Measurements from ENCODE around the gene GPM6B.

Gene GPM6B

GRCh38 chrX:13816643-13817627 is at the start of gene GPM6B:
Gene GPM6B (minus strand): TSS chrX:13817093. CDS start chrX:13816904, 189 bp downstream.
- no peak for DNase-seq (ENCODE audit: low read depth in 2 of 3, low spot score in 2 of 3)

GRCh38 chrX:13864264-13864663 is 47.4 kb upstream of the GPM6B start:
- no peak for DNase-seq (ENCODE audit: low read depth in 2 of 3, low spot score in 2 of 3)

- no peak for DNase-seq (ENCODE audit: low read depth in 2 of 3, low spot score in 2 of 3)
These were observed 46.4 kb upstream of the GPM6B start for GRCh38 chrX:13863324-13863723.

- DNase-seq (ENCODE audit: low read depth in 2 of 3, low spot score in 2 of 3) = no peak
These were observed 42.8 kb upstream of the GPM6B start for GRCh38 chrX:13859724-13860123.

- no peak for DNase-seq (ENCODE audit: low read depth in 2 of 3, low spot score in 2 of 3)
These were observed 40.9 kb upstream of the GPM6B start for GRCh38 chrX:13857804-13858203.

- no peak for DNase-seq (ENCODE audit: low read depth in 2 of 3, low spot score in 2 of 3)
These were observed 39.0 kb upstream of the GPM6B start for GRCh38 chrX:13855689-13856450.

- DNase-seq (ENCODE audit: low read depth in 2 of 3, low spot score in 2 of 3) = no peak
These were observed 37.1 kb upstream of the GPM6B start for GRCh38 chrX:13854003-13854402.

- DNase-seq (ENCODE audit: low read depth in 2 of 3, low spot score in 2 of 3) = no peak
These were observed 35.3 kb upstream of the GPM6B start for GRCh38 chrX:13852001-13852695.

- DNase-seq (ENCODE audit: low read depth in 2 of 3, low spot score in 2 of 3) = no peak
These were observed 29.0 kb upstream of the GPM6B start for GRCh38 chrX:13845721-13846378.

GRCh38 chrX:13843150-13843721 is 26.3 kb upstream of the GPM6B start:
- no peak for DNase-seq (ENCODE audit: low read depth in 2 of 3, low spot score in 2 of 3)

GRCh38 chrX:13840121-13840520 is 23.2 kb upstream of the GPM6B start:
- no peak for DNase-seq (ENCODE audit: low read depth in 2 of 3, low spot score in 2 of 3)

GRCh38 chrX:13837290-13837745 is 20.4 kb upstream of the GPM6B start:
- DNase-seq (ENCODE audit: low read depth in 2 of 3, low spot score in 2 of 3) = no peak

GRCh38 chrX:13836575-13836974 is 19.7 kb upstream of the GPM6B start:
- DNase-seq (ENCODE audit: low read depth in 2 of 3, low spot score in 2 of 3) = no peak

- no peak for DNase-seq (ENCODE audit: low read depth in 2 of 3, low spot score in 2 of 3)
These were observed 18.9 kb upstream of the GPM6B start for GRCh38 chrX:13835825-13836224.

GRCh38 chrX:13834355-13834754 is 17.5 kb upstream of the GPM6B start:
- DNase-seq (ENCODE audit: low read depth in 2 of 3, low spot score in 2 of 3) = no peak

GRCh38 chrX:13829983-13830382 is 13.1 kb upstream of the GPM6B start:
- DNase-seq (ENCODE audit: low read depth in 2 of 3, low spot score in 2 of 3) = no peak

- DNase-seq (ENCODE audit: low read depth in 2 of 3, low spot score in 2 of 3) = no peak
These were observed 11.5 kb upstream of the GPM6B start for GRCh38 chrX:13828392-13828791.

- DNase-seq (ENCODE audit: low read depth in 2 of 3, low spot score in 2 of 3) = no peak
These were observed 10.6 kb upstream of the GPM6B start for GRCh38 chrX:13827298-13828090.

GRCh38 chrX:13826770-13827169 is 9.9 kb upstream of the GPM6B start:
- no peak for DNase-seq (ENCODE audit: low read depth in 2 of 3, low spot score in 2 of 3)

Data from activated CD8-positive, alpha-beta memory T cell treated with anti-CD3 and anti-CD28 coated beads for 48 hours (primary cell).